Lower leg skin (tissue), 4 donors: Measurements from ENCODE around the gene TTI1. TPM values are rescaled to one million over a fixed set of nuclear protein-coding genes. Genes with fewer than 3 reads are reported as not detected.

ENCODE experiments used
- DNase-seq, 2 donors: peaks; one replicate each; pipeline ENCODE4 v3.0.0-alpha.2; 2019; ENCODE audit warnings: low spot score in 2 of 2
- H3K4me3 ChIP-seq: fragments of 200-600 bp; sonication (generic); 2 replicates; pipeline ENCODE4 v1.5.1; 2017; ENCODE audit warnings: mild to moderate bottlenecking, low read depth; ENCODE audit not compliant: poor library complexity, severe bottlenecking
- CTCF ChIP-seq, 3 donors: fragments of 450-650 bp; IDR thresholded peaks; one replicate each; pipeline ENCODE4 v1.5.1; 2016; ENCODE audit warnings: antibody characterized with exemption in 3 of 3, mild to moderate bottlenecking in 3 of 3, moderate library complexity in 2 of 3
- POLR2A ChIP-seq, 2 donors: fragments of 450-650 bp; IDR thresholded peaks; one replicate each; pipeline ENCODE4 v1.6.1; 2016 to 2017; ENCODE audit warnings: antibody characterized with exemption in 2 of 2, mild to moderate bottlenecking in 1 of 2, moderate library complexity in 1 of 2
- WGBS, 2 donors: methylation state at CpG; one replicate each; pipeline ENCODE4 v1.1.5; 2018; 5-methylcytosine and 5-hydroxymethylcytosine counted together
- intact Hi-C: fragments of 100-400 bp; cut with DNase I; formaldehyde crosslinking; loops from one replicate; pipeline ENCODE4 v1.15.0; 2023; ENCODE audit warnings: low total_unique reads
- total RNA-seq, 4 donors: library from RNA; depleted of rRNA; stranded (reverse); fragments of >200 nt; gene quantifications; one replicate each; pipeline ENCODE4 v1.1.0, GENCODE V29; 2016

Gene TTI1
- total RNA-seq, 4 donors from 2014 or later = 11.3 to 15.1 (median 13.4) TPM

GRCh38 chr20:38076548-38076947, 43.3 kb upstream of the TTI1 start:
- no peak overlapping the region for H3K4me3 ChIP-seq
- TF ChIP-seq POLR2A (IDR thresholded peaks at IDR 0.05) (no peak), CTCF (IDR thresholded peaks at IDR 0.05) (no peak)
- DNase-seq = no peak
- intact Hi-C loops = loop anchor here (5.0 kb wide), 1 partner anchor 1136 kb away; no protein-coding TSS in a partner anchor

GRCh38 chr20:38075161-38075998, 42.1 kb upstream of the TTI1 start:
- intact Hi-C loops = loop anchor here (5.0 kb wide), 1 partner anchor 1137 kb away; no protein-coding TSS in a partner anchor
- no peak for DNase-seq
- TF ChIP-seq POLR2A (IDR thresholded peaks at IDR 0.05) (no peak), CTCF (IDR thresholded peaks at IDR 0.05) (no peak)
- no peak overlapping the region for H3K4me3 ChIP-seq
- WGBS, 2 donors = 98% methylated on average over 3 of the region's 3 CpGs

DNA sequence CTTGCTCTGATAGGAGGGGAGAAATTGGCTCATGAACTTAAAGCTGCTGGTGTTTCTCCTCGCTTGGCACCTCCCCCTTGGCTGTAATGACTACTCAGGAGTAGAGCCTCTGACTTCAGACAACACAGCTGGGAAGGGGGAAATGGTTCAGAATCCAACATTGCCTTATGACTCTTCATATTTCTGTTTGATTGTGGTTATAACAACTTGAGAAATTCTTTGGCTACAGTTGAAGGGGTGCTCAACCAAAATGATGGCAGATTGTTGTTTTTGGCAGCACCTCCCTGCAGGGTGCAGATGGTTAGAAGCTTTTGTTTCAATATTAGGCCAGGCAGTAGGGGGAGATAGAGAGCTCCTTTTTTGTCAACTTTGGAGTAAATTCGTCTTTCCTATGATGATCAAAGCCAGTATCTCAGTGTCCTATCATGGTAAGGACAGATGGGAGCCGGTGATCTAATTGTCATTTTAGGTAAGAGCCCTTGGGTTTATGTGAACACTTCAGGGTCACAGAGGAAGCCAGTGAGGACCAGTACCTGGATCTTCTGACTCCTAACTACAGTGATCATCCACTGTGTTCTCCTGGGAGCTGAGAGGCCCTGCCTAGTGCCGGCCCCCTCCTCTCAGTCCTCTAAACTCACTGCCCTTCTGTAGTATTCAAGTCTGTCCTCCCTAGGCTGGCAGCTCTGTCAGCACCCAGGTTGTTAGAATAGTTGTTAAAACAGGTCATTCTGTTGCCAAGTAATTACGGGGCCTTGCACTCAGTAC, 40.2 kb upstream of the TTI1 start:
- intact Hi-C loops = no loop called here
- TF ChIP-seq CTCF (IDR thresholded peaks at IDR 0.05) = no peak
- TF ChIP-seq POLR2A (IDR thresholded peaks at IDR 0.05) = no peak
- DNase-seq = peak in 1 of 2 donors; percentile 39
- 46 to 49% methylated on average over 5 of the region's 5 CpGs for WGBS, 2 donors
- H3K4me3 ChIP-seq = no peak overlapping the region

DNA sequence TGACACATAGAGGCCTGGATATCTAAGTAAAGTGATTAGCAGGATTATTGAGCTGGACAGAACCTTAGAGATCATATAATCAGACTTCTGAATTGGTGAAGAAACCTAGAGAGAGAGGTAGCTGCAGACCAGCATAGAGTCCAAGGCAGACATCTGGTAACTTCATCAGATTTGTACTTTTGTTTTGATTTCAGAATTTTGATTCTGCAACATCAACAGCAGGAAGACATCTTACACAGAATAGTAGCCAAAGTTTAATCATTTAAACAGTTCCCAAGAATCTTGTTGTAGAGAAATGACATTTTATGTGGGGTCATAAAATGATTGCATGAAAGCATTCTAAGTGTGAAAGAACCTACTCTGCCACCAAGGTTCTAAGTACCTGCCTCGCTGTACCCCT, 39.6 kb upstream of the TTI1 start:
- TF ChIP-seq POLR2A (IDR thresholded peaks at IDR 0.05) (no peak), CTCF (IDR thresholded peaks at IDR 0.05) (no peak)
- 63 to 75% methylated on average over 1 of the region's 1 CpG for WGBS, 2 donors
- H3K4me3 ChIP-seq = no peak overlapping the region
- DNase-seq = no peak
- intact Hi-C loops = no loop called here

GRCh38 chr20:38067717-38068365, 34.6 kb upstream of the TTI1 start:
- no peak overlapping the region for H3K4me3 ChIP-seq
- 89% methylated on average over 15 of the region's 15 CpGs for WGBS, 2 donors
- no peak for DNase-seq
- intact Hi-C loops = no loop called here
- TF ChIP-seq CTCF (IDR thresholded peaks at IDR 0.05) (no peak), POLR2A (IDR thresholded peaks at IDR 0.05) (no peak)
